GM18505 (cell line): ENCODE data around the gene NPY4R2.
"Not testable (repeated sequence)": the region's sequence is repeated elsewhere in the genome, so short reads cannot be mapped to it uniquely, and the experiment has no call there.

Source experiments
- ATAC-seq: cut with Tn5 transposase; IDR thresholded peaks from one replicate; pipeline ENCODE4 v1.9.1; 2021; ENCODE audit not compliant: unreplicated experiment

The NPY4R2 gene

DNA sequence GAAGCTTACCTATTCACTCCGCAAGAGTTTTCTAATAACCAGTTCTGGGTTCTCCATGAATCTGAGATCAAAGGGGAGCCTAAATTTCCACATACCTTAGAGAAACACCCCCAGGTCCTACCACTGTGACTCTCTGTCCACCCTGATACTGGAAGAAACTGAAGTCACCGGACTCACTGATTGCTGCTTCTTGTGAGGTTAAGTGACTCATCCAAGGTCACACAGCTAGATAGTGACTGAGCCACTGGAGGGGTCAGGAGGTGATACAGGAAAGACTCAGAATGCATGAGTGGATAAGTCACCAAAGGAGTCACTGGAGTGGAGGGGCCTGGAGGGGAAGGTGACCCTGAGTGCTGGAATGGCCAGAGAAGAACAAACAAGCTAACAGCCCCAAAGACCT, 9.8 kb downstream of the NPY4R2 start:
- not testable (repeated sequence) for ATAC-seq

DNA sequence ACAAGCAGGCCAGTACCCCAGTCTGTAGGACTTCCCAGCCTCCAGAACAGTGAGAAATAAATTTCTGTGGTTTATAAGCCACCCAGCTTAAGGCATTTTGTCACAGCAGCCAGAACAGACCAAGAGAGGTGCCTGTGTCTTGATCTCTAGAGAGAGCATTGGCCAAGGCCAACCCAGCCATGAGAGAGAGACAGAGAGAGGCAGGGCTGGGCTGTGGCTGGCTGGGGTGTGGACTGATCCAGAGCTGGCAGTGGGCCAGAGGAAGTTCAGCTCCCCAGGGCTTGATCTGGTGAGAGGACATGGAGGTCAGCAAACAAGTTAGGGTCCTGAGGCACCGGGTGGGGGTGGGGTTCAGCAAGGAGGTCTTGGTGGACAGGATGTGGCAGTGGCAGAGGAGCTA, 14.4 kb downstream of the NPY4R2 start:
- ATAC-seq, result not testable (repeated sequence)

DNA sequence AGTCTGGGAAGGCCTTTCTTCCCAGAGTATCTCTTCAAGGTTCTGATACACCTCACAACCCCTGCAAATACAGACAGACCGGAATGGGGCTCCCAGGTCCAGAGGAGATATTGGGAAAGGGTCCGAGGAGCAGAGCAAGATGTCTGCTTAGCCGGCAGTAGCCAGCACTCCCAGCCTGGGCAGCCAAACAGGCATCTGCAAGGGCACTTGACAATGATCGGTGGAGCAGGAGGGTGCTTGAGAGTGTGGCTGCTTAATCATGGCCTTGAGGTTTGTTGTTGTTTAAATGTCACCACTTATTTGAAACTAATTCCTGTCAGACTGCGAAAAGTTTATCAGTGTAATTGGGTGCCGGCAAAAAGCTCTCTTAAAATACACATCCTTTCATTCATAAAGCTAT, 15.0 kb downstream of the NPY4R2 start:
- ATAC-seq, result not testable (repeated sequence)

DNA sequence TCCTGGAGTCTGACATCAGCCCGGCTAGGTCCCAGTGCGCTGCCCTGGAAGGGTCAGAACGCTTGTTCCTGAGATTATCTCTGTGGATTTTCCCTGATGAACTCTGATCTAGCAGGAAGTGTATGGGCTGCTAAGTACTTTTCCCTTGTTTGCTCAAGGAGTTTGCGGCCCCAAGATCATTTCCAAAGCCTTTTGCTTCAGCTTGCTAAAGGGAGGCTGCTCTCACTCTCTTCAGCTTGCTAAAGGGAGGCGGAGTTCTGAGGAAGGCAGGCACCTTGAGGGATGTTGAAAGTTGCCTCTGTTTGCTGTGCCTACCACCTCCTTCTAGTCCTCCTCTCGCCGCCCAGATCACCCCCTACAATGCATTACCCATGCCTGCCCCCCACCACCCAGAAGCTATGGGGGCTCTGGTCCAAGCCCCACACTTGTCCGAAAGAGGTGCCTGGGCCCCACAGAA, 18.3 kb downstream of the NPY4R2 start:
- not testable (repeated sequence) for ATAC-seq

DNA sequence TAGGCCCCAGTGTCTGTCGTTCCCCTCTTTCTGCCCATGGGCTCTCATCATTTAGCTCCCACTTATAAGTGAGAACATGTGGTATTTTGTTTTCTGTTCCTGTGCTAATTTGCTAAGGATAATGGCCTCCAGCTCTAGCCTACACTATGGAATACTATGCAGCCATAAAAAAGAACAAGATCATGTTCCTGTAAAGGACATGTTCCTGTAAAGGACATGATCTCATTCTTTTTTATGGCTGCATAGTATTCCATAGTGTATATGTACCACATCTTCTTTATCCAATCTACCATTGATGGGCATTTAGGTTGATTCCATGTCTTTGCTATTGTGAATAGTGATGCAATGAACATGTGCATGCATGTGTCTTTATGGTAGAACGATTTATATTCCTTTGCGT, 19.2 kb downstream of the NPY4R2 start:
- not testable (repeated sequence) for ATAC-seq

DNA sequence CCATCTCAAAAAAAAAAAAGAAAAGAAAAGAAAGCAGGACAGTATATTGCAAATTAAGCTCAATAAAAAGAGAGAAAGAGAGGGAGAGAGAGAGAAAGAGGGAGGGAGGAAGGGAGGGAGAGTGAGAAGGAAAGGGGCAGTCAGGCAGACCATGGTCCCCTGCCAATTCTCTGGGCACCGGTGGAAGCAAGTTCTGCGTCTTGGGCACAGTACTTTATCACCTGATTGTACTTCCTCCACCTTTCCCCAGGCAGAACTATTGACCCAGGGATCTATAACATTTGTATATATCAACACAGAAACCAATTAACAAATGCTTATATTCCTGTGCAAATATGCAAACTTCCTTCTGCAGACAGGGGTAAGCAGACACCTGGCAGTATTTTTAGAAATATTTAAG, 22.4 kb downstream of the NPY4R2 start:
- not testable (repeated sequence) for ATAC-seq

DNA sequence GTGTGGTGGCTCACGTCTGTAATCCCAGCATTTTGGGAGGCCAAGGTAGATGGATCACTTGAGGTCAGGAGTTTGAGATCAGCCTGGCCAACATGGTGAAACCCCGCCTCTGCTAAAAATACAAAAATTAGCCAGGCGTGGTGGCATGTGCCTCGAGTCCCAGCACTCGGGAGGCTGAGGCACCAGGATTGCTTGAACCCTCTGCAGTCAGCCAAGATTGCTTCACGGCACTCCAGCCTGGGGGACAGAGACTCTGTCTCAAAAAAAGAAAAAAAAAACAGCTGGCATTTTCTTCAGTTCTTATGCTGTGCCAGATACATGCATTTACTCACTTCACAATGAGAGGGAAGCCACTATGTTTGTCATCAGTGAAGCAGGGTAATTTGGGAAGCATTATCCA, 22.9 kb downstream of the NPY4R2 start:
- ATAC-seq, result not testable (repeated sequence)

DNA sequence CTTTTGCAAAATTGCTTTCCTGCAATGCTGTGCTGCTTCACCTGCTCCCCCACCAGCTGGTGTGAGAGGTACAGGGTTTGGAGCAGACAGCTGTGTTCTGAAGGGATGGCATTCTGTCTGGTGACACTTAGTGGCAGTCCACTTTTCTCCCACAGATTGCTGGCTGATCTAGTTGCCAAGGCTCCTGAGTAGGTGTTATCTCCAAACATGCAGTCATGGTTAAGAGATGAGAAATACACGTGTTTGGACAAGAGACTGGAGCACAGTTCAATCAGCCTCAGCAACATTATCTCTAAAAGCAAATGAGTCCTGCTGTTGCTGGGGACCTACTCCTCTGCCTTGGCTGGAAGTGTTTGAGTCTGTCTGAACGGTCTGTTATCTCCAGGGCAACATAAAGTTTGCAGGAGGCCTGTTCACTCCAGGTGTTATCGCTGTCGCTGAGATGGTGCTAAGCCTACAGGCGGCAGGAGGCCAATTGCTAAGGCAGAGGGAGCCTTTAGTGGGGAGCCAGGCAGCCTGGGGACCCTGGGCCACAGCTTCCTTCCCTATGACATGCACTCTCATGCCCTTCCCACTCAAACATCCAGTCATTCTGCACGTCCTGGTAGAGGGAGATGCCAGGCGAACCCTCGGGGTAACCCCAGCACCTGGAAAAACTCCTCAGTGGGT, 24.0 kb downstream of the NPY4R2 start:
- not testable (repeated sequence) for ATAC-seq

DNA sequence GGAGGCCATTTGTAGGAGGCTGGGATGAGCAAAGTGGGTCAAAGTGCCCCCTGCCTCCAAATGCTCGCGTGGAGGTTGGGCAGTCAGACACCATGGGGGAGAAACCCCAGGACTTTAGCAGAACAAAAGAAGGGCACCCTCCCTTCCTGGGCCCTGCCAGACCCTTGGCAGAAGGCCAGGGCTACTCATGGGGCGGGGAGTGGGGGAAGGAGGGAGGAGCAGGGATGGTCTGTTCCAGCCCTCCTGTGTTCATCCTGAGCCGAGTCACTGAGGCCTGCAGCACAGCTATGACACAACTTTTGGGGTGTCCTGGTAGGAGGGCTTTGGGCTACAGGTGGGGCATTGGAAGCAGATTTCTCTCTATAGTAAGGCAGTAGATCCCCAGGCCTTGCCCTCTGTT, 24.9 kb downstream of the NPY4R2 start:
- not testable (repeated sequence) for ATAC-seq

DNA sequence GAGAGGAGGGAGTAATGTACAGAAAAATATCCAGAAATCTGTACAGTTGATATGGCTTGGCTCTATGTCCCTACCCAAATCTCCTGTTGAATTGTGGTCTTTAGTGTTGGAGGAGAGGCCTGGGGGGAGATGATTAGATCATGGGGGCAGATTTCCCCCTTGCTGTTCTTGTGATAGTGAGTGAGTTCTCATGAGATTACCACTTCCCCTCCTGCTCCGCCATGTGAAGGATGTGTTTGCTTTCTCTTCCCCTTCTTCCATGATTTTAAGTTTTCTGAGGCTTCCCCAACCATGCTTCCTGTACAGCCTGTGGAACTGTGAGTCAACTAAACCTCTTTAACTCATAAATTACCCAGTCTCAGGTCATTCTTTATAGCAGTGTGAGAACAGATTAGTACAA, 29.0 kb downstream of the NPY4R2 start:
- ATAC-seq, result not testable (repeated sequence)

DNA sequence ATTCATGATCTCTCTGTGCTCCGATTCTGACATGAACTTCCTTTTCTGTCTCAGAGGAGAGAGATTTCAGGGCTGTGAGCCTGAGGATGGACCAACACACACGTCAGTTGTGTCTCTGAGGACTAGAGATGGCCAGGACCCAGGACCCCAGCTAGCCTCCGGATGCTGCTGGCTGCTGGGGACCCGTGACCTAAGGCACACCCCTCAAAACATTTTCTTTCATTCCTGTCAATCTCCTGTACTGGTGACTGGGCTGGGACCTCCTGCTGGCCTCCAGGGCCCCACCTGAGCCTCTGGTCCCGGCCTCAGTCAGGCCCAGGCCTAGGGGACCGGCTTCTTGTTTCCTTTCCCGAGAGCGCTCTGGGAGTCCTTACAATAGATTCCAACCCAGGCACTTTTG, 38.7 kb downstream of the NPY4R2 start:
- ATAC-seq, result not testable (repeated sequence)

DNA sequence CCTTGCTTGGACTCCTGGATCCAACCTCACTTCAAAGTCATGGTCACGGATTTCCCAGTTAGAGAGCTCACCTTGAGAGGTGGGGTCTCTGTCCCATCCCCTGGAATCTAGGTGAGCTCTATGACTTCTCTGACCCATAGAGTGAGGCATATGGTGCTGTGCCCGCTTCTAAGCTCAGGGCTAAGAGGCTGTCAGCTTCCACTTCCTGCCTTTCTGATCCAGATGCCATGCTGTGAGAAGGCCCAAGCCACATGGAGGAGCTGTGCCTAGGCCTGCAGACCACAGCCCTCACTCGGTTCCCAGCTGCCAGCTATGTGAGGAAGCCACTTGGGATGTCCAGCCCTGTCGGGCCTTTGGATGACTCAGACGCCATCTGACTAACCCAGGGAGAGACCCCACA, 41.2 kb downstream of the NPY4R2 start:
- ATAC-seq, result not testable (repeated sequence)

DNA sequence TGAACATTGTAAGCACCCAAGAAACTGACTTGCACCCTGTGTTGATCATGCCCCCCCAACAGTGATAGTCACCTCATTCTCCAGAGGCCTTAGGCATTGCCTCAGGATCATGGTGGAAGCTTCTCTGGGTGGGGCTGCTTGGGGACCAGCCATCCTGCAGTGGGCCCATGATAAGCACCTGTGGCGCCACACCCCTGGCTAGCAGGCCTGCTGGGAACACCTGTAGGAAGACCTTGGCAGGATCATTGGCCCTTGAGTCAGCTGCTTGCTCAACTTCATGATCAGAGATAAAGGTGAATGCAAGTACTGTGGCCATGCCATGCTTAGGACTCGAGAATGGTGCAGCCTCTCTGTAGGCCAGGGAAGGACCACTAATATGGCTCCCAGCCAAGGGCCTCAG, 42.2 kb downstream of the NPY4R2 start:
- not testable (repeated sequence) for ATAC-seq

DNA sequence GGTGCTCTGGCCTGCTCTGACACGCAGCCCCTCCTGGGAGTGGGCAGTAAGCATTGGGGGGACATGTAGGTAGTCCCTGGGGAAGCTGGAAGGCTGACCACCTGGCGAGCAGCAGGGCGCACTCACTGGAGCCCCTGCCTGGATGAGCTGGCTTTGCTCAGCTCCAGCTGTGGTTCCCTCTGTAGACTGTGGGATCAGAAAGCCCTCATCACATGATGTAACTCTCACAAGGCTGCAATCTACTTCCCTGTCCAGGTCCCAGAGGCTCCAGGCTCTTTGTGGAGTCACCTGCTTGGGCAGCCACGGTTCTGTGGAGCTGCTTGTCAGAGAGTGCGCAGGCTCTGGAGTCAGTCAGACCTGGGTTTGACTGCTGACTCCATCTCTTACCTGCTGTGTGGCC, 44.3 kb downstream of the NPY4R2 start:
- ATAC-seq, result not testable (repeated sequence)

DNA sequence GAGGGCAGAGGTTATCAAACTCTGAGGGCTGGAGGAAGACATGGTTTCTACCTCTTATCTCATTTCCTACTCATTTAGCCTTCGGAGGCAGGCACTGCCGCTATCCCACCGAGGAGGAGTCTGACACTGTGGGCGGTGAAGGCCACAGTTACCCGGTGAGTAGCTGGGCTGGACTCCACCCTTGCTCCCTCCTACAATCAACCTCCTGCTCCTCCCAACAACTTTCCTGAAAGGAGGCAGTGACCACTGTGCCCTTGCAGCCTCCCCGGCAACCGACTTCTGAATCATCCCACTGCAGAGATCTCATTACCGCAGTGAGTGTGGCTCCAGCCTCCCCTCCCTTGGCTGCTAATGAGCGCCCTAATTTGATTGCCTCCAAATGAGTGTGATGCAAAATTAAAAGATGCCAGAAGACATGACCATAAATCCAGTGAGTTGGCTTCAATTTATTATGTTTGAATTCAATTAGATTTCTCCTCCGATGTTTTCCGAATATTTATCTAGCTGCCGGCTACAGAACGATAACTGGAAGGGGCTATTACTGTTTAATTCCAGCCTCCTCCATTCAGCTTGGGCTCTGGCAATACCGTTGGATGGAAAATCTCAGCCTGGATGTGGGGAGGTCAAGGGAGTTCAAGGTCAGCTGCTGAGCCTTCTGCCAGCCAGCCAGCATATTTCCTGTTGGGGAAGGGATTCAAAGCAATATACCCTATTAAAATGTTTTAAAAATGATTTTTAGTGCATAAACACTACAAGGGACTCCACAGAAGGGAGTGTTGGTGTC, 46.0 kb downstream of the NPY4R2 start:
- not testable (repeated sequence) for ATAC-seq

DNA sequence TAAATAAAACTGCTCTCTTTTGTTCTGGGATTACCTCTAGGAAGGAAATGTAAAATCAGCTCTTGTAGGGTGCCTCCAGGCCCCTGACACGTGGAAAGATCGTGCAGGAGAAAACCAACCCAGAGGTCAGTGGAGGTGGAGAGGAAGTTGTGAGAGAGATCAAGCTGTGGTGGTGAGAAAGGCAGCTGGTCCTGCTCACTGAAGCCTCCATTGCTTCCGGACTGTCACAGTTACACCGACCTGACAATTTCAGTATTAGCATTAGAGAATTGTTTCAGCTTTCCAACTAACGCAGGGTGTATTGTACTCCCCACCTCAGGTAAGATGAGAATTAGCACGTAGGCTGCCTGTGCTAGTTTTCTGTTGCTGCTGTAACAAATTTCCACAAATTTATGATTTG, 50.5 kb downstream of the NPY4R2 start:
- not testable (repeated sequence) for ATAC-seq

DNA sequence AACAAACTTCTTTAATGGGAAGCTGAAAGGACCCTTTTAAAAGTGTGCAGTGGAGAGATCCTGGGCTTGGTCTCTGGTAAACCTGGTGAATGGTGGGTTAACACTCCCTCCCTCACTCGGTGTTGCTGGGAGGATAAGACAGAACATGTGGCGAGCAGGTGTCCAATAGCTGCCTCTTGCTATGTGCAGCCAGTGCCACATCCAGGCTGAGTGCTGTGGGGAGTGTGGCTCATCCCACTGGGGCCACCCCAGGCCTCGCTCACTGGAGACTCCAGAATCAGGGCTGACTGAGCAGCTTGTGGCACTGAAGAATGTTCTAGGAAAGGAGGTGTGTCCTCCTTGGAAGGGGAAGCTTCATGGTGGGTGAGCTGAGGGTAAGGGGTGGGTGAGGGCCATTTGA, 51.6 kb downstream of the NPY4R2 start:
- not testable (repeated sequence) for ATAC-seq

DNA sequence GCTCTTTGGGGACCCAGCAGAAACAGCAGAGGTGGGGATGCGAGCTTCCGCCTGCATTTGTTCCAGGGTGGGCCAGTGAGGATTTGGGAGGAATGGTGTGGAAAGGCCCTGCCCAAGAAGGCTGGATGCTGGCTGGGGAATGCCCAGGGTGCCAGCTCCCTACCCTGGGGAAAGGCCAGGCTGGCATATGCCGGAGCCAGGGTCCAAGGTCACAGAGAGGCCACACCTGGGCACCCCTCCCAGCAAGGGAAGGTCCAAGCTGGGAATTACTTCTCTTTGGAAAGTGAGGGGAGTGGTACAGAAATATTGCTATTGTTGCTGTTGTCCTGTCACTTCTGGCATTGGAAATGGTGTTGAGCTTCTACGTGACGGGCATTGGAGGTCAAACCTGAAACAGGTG, 53.1 kb downstream of the NPY4R2 start:
- ATAC-seq, result not testable (repeated sequence)

DNA sequence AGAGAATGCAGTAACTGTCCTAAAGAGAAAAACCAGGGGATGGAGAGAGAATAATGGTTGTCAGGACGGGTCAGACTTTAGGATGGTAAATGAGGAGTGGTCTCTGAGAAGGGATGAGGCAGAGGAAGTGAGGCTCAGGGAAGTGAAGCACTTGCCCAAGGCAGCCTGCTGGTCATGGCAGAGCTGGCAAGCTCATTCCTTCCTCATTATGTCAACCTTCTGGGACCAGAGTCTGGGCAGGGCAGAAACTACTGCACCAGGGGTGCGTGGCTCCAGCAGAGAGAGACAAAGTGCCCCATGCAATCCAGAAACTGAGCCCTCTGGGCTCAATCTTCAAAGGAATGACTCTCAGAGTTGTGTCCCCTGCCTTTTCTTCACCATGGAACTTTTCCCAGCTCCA, 53.6 kb downstream of the NPY4R2 start:
- ATAC-seq, result not testable (repeated sequence)
